Measurements from ENCODE around the gene PALLD.

PALLD gene

DNA sequence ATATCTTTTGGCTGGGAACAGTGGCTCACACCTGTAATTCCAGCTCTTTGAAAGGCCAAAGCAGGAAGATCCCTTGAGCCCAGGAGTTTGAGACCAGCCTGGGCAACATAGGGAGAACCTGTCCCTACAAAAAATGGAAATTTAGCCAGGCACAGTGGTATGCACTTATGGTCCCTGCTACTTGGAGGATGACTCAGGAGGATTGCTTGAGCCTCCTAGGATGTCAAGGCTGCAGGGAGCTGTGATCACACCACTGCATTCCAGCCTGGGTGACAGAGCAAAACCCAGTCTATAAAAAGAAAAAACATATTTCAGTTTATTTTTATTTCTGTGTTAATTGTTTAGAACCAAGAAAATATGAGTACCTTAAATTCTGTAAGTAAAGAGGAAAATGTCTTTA, 389.5 kb downstream of the PALLD start:
- Mint-ChIP-seq H3K27me3 (no peaks in the 10 kb centered on the region), H3K9me3 (peaks cover 0 to 1% of the 10 kb centered on the region in 2 donors), H3K27ac (no peak overlapping the region), H3K4me1 (peaks cover 8 to 10% of the 10 kb centered on the region in 2 donors), H3K36me3 (peaks cover 19 to 28% of the 10 kb centered on the region in 2 donors), H3K4me3 (no peak overlapping the region)
- no peak for ATAC-seq (replicated peaks)
- DNase-seq = no peak

DNA sequence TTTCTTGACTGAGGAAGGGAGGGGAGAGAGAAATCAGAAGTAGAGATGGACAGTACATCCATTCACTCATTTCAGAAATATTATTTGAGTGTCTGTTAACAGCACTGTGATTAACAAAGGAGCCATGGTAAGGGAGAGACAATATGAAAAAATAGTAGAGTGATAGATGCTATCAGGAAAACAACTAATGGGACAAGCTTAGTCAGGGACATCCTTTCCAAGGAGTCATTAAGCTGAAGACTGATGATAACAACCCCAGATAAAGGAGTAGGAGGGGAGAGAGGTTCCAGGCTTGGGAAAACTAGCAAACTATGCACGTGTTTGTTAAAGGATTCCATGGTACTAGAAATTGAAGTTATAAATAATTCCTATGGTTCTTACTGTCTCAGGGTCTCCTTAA, 391.0 kb downstream of the PALLD start:
- no peak for ATAC-seq (replicated peaks)
- Mint-ChIP-seq H3K9me3 (peaks cover 0 to 1% of the 10 kb centered on the region in 2 donors), H3K27ac (no peak overlapping the region), H3K27me3 (no peaks in the 10 kb centered on the region), H3K4me1 (peaks cover 0 to 4% of the 10 kb centered on the region in 2 donors), H3K4me3 (no peak overlapping the region), H3K36me3 (peaks cover 19 to 32% of the 10 kb centered on the region in 2 donors)
- DNase-seq = no peak

- Mint-ChIP-seq H3K9me3 (peaks cover 0 to 1% of the 10 kb centered on the region in 2 donors), H3K27ac (no peak overlapping the region), H3K4me3 (no peak overlapping the region), H3K27me3 (no peaks in the 10 kb centered on the region), H3K36me3 (peaks cover 20 to 33% of the 10 kb centered on the region in 2 donors), H3K4me1 (peaks cover 0 to 4% of the 10 kb centered on the region in 2 donors)
- ATAC-seq (replicated peaks) = no peak
- no peak for DNase-seq
Measured at GRCh38 chr4:168888715-168889215, 391.9 kb downstream of the PALLD start.

- H3K27me3 Mint-ChIP-seq = no peaks in the 10 kb centered on the region
- H3K4me1 Mint-ChIP-seq = no peaks in the 10 kb centered on the region
- peaks cover 0 to 1% of the 10 kb centered on the region in 2 donors for H3K9me3 Mint-ChIP-seq
- no peak overlapping the region for H3K27ac Mint-ChIP-seq
- ATAC-seq (replicated peaks) = no peak
- H3K4me3 Mint-ChIP-seq = no peak overlapping the region
- H3K36me3 Mint-ChIP-seq = peaks cover 27 to 47% of the 10 kb centered on the region in 2 donors
- DNase-seq = no peak
Measured at GRCh38 chr4:168891086-168891485, 394.2 kb downstream of the PALLD start.

DNA sequence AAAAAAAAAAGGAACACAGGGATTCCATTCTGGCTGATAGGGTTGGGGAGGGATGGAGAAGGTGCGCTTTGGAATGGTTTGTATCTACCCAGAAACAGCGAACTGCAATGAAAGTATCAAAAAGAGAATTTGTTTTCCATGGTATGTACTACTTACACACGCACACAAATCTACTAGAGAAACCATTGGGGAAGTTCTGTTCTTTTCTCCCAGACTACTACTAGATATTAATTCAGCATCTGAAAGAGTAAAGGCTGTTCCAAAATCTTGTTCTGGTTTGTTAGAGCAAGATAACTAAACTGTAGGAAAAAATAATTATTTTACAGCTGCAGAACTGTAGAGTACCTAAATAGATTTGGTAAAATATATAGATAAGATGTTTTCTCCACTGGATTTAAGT, 394.8 kb downstream of the PALLD start:
- Mint-ChIP-seq H3K36me3 (peaks cover 29 to 47% of the 10 kb centered on the region in 2 donors), H3K27ac (no peak overlapping the region)

DNA sequence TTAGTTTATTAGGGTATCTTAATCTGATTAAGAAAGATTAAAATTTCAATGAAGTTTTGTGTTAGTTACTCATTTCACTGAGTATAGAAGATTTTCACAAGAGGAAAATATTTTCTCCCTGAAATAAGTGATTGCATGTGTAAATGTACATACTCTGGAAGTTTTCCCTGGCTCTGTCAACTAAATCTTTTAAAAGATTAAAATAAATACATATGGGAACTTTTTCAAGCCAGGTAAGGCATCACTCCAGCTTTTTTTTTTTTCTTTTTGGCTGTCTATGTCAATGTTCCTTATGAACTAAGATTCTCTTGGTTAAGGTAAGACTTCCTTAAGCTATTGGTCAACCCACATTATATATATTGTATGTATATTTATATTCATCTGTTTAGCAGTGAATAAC, 395.6 kb downstream of the PALLD start:
- Mint-ChIP-seq H3K27me3 (no peaks in the 10 kb centered on the region), H3K27ac (no peak overlapping the region), H3K36me3 (peaks cover 29 to 44% of the 10 kb centered on the region in 2 donors), H3K9me3 (peaks cover 0 to 1% of the 10 kb centered on the region in 2 donors), H3K4me1 (no peaks in the 10 kb centered on the region), H3K4me3 (no peak overlapping the region)
- ATAC-seq (replicated peaks) (no peak), DNase-seq (no peak)

More for the DNA sequence above, 394.8 kb downstream of the PALLD start:
- H3K4me3 Mint-ChIP-seq = no peak overlapping the region
- H3K9me3 Mint-ChIP-seq = peaks cover 0 to 1% of the 10 kb centered on the region in 2 donors
- DNase-seq = no peak
- no peaks in the 10 kb centered on the region for H3K27me3 Mint-ChIP-seq
- no peaks in the 10 kb centered on the region for H3K4me1 Mint-ChIP-seq
- ATAC-seq (replicated peaks) = no peak

GRCh38 chr4:168893205-168893604, 396.4 kb downstream of the PALLD start:
- Mint-ChIP-seq H3K27me3 (no peaks in the 10 kb centered on the region), H3K9me3 (peaks cover 0 to 1% of the 10 kb centered on the region in 2 donors), H3K4me1 (no peaks in the 10 kb centered on the region), H3K36me3 (peaks cover 31 to 43% of the 10 kb centered on the region in 2 donors), H3K27ac (no peak overlapping the region), H3K4me3 (no peak overlapping the region)
- DNase-seq (no peak), ATAC-seq (replicated peaks) (no peak)

GRCh38 chr4:168893807-168894206, 397.0 kb downstream of the PALLD start:
- ATAC-seq (replicated peaks) (no peak), DNase-seq (no peak)
- Mint-ChIP-seq H3K36me3 (peaks cover 34 to 43% of the 10 kb centered on the region in 2 donors), H3K9me3 (peaks cover 0 to 1% of the 10 kb centered on the region in 2 donors), H3K27ac (no peak overlapping the region), H3K4me1 (no peaks in the 10 kb centered on the region), H3K4me3 (no peak overlapping the region), H3K27me3 (no peaks in the 10 kb centered on the region)

DNA sequence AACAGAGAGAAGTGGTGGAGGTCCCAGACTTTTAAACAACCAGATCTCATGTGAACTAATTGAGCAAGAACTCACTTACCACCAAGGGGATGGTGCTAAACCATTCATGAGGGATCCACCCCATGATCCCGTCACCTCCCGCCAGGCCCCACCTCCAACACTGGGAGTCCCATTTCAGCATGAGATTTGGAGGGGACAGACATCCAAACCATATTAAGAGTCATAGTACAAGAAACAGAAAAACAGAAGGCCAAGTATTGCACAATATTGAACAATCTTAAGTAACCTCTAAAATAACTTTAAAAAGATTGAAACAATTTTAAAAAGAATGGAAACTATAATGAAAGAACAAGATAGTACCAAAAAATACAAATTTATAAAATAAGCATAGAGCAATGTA, 403.2 kb downstream of the PALLD start:
- Mint-ChIP-seq H3K4me3 (no peak overlapping the region), H3K4me1 (no peaks in the 10 kb centered on the region), H3K9me3 (no peaks in the 10 kb centered on the region), H3K27ac (no peak overlapping the region), H3K36me3 (peaks cover 21 to 29% of the 10 kb centered on the region in 2 donors), H3K27me3 (no peaks in the 10 kb centered on the region)
- no peak for ATAC-seq (replicated peaks)
- DNase-seq = no peak

DNA sequence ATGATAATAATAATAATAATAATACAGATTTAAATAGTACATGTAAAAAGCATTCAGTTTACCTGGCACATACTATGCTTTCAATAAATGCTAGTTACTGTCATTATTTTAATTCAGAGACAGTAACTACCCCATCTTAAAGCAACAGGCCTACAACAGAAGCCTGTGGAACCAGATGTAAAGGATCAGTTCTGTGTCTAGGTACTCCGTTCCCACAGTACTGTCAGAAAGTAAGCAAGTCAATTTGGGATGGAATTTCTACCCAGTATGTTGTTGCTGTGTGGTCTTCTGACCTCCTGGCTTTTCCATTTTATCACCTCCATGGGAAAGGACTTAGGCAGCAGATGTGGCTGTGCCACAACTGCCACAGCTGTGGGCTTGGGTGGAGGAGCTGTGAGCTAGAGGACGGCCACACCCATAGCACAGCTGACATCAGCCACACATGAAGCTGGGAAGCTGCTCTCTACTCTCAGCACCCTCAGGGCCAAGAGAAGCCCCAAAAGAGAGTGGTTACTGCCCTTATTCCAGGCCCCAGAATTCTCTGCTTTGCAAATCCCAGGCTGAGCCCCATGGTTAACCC, 410.4 kb downstream of the PALLD start:
- H3K36me3 Mint-ChIP-seq = peaks cover 6 to 11% of the 10 kb centered on the region in 2 donors
- no peak overlapping the region for H3K27ac Mint-ChIP-seq
- DNase-seq (no peak), ATAC-seq (replicated peaks) (no peak)
- no peaks in the 10 kb centered on the region for H3K9me3 Mint-ChIP-seq
- H3K4me3 Mint-ChIP-seq = no peak overlapping the region
- H3K27me3 Mint-ChIP-seq = no peaks in the 10 kb centered on the region
- H3K4me1 Mint-ChIP-seq = peaks cover 1 to 5% of the 10 kb centered on the region in 2 donors

DNA sequence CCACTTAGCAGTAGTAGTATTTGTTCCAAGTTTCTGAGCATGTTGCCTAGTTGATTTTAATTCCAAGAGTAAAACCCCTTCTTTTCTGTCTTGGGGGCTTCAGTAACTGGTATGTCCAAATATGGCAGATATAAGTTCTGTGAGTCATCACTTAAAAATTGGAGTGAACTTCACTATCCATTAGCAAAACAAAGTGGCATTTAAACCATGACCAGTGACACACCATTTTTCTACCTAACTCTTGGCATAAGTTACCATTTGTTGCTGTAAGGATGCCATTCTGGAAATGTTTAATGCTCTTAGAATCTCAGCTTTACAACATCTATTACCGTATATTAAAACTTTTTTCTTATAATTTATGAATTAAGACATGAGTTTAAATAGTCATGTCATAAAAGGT, 411.2 kb downstream of the PALLD start:
- Mint-ChIP-seq H3K36me3 (peaks cover 6 to 11% of the 10 kb centered on the region in 2 donors), H3K4me1 (peaks cover 1 to 5% of the 10 kb centered on the region in 2 donors), H3K9me3 (no peaks in the 10 kb centered on the region), H3K27me3 (no peaks in the 10 kb centered on the region), H3K4me3 (no peak overlapping the region), H3K27ac (no peak overlapping the region)
- no peak for ATAC-seq (replicated peaks)
- DNase-seq = no peak

DNA sequence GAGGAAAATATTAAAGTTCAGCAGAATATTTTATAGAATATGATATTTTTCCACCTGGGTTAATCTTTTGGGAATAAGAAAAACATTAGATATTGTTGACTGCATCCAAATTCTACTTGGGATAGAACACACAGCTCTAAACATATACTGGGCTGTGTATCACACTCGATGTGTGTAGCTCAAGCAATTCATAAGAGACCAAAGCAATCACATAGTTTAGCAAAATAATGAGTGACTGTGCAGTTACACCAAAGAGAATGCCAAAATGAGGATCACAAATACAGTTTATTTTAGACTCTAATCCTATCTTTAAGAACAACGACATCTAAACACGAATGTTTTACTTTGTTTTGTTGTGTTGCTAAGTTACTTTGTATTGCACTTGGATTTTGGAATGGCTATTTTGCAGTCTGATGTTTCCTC, 412.0 kb downstream of the PALLD start:
- Mint-ChIP-seq H3K36me3 (peaks cover 6 to 8% of the 10 kb centered on the region in 2 donors), H3K4me1 (peaks cover 1 to 5% of the 10 kb centered on the region in 2 donors), H3K4me3 (no peak overlapping the region), H3K27ac (no peak overlapping the region), H3K27me3 (no peaks in the 10 kb centered on the region), H3K9me3 (no peaks in the 10 kb centered on the region)
- DNase-seq (no peak), ATAC-seq (replicated peaks) (no peak)

- H3K4me3 Mint-ChIP-seq = no peak overlapping the region
- H3K27ac Mint-ChIP-seq = no peak overlapping the region
- no peak for ATAC-seq (replicated peaks)
- H3K27me3 Mint-ChIP-seq = no peaks in the 10 kb centered on the region
- H3K4me1 Mint-ChIP-seq = no peaks in the 10 kb centered on the region
- H3K9me3 Mint-ChIP-seq = no peaks in the 10 kb centered on the region
- DNase-seq = no peak
- H3K36me3 Mint-ChIP-seq = peaks cover 6 to 9% of the 10 kb centered on the region in 2 donors
Measured at GRCh38 chr4:168914095-168914494, 417.2 kb downstream of the PALLD start.

GRCh38 chr4:168917138-168917779, 420.4 kb downstream of the PALLD start:
- no peaks in the 10 kb centered on the region for H3K4me1 Mint-ChIP-seq
- H3K9me3 Mint-ChIP-seq = no peaks in the 10 kb centered on the region
- no peak overlapping the region for H3K4me3 Mint-ChIP-seq
- H3K27me3 Mint-ChIP-seq = no peaks in the 10 kb centered on the region
- no peak for DNase-seq
- peaks cover 0 to 6% of the 10 kb centered on the region in 2 donors for H3K36me3 Mint-ChIP-seq
- peak in 1 of 2 donors; percentile 39 for ATAC-seq (replicated peaks)
- no peak overlapping the region for H3K27ac Mint-ChIP-seq

GRCh38 chr4:168919706-168920324, 423.0 kb downstream of the PALLD start:
- Mint-ChIP-seq H3K4me1 (peaks cover 0 to 3% of the 10 kb centered on the region in 2 donors), H3K4me3 (no peak overlapping the region), H3K27me3 (no peaks in the 10 kb centered on the region), H3K36me3 (peaks cover 4 to 16% of the 10 kb centered on the region in 2 donors), H3K9me3 (no peaks in the 10 kb centered on the region), H3K27ac (no peak overlapping the region)
- DNase-seq (no peak), ATAC-seq (replicated peaks) (no peak)
